Common myeloid progenitor, CD34-positive (primary cell): ENCODE measurements around the gene ANGPT4.

Experiments
- CTCF ChIA-PET: fragments of 350-600 bp; sonication (Branson Sonifier 250); formaldehyde crosslinking; loops from one replicate; lab custom pipeline; 2021; ENCODE audit warnings: antibody characterized with exemption; lab: Charles Lee
- POLR2A ChIA-PET: fragments of 350-600 bp; sonication (Branson Sonifier 250); formaldehyde crosslinking; loops from one replicate; lab custom pipeline; 2021; ENCODE audit warnings: antibody characterized with exemption; lab: Charles Lee
- DNase-seq, 3 donors: peaks; one replicate each; pipeline versions ENCODE4 v3.0.0 to v3.0.0-alpha.2; 2013
- H3K27ac ChIP-seq, 2 experiments: 1 replicate in 1 of 2; 2 replicates in 1 of 2; pipeline ENCODE4 v1.7.0; 2013; ENCODE audit warnings: inconsistent platforms in 2 of 2, low read length in 2 of 2, mild to moderate bottlenecking in 2 of 2, low read depth in 1 of 2, moderate library complexity in 1 of 2; ENCODE audit not compliant: severe bottlenecking in 2 of 2, insufficient read depth in 1 of 2, poor library complexity in 1 of 2
- H3K27me3 ChIP-seq, 5 experiments: replicated peaks in 2 of 5; 1 replicate in 3 of 5; 2 replicates in 2 of 5; pipeline versions ENCODE4 v1.6.1 to v1.7.0; 2013; ENCODE audit warnings: low read length in 4 of 5, mild to moderate bottlenecking in 2 of 5, moderate library complexity in 2 of 5, inconsistent platforms in 1 of 5; ENCODE audit not compliant: insufficient read depth in 5 of 5, control insufficient read depth in 4 of 5
- H3K36me3 ChIP-seq, 4 experiments: 1 replicate in 2 of 4; 2 replicates in 2 of 4; pipeline versions ENCODE4 v1.6.1 to v1.7.0; 2013; ENCODE audit warnings: low read length in 3 of 4, control low read depth in 1 of 4, mild to moderate bottlenecking in 1 of 4; ENCODE audit not compliant: control insufficient read depth in 4 of 4, insufficient read depth in 4 of 4
- H3K4me1 ChIP-seq, 4 experiments: 1 replicate in 3 of 4; 2 replicates in 1 of 4; pipeline versions ENCODE4 v1.6.1 to v1.7.1; 2013; ENCODE audit warnings: low read length in 3 of 4, mild to moderate bottlenecking in 3 of 4, control low read depth in 1 of 4, inconsistent platforms in 1 of 4, moderate library complexity in 1 of 4; ENCODE audit not compliant: control insufficient read depth in 4 of 4, insufficient read depth in 4 of 4; ENCODE audit errors: control extremely low read depth in 1 of 4
- H3K4me3 ChIP-seq, 7 experiments: 1 replicate in 4 of 7; 2 replicates in 3 of 7; pipeline versions ENCODE4 v1.5.1 to v1.7.0; 2013; ENCODE audit warnings: mild to moderate bottlenecking in 7 of 7, low read length in 6 of 7, moderate library complexity in 6 of 7, inconsistent platforms in 2 of 7, low read depth in 2 of 7, control low read depth in 1 of 7; ENCODE audit not compliant: insufficient read depth in 4 of 7, control insufficient read depth in 1 of 7; ENCODE audit errors: extremely low read depth in 1 of 7
- H3K9me3 ChIP-seq, 5 experiments: 1 replicate in 4 of 5; 2 replicates in 1 of 5; pipeline versions ENCODE4 v1.6.1 to v1.7.1; 2013; ENCODE audit warnings: low read length in 4 of 5, mild to moderate bottlenecking in 2 of 5, inconsistent platforms in 1 of 5, low read depth in 1 of 5, moderate library complexity in 1 of 5; ENCODE audit not compliant: control insufficient read depth in 4 of 5, insufficient read depth in 2 of 5; ENCODE audit errors: control extremely low read depth in 1 of 5
- WGBS: methylation state at CpG from one replicate; pipeline ENCODE4 v1.1.5; 2013; ENCODE audit not compliant: insufficient coverage; 5-methylcytosine and 5-hydroxymethylcytosine counted together

The ANGPT4 gene

DNA sequence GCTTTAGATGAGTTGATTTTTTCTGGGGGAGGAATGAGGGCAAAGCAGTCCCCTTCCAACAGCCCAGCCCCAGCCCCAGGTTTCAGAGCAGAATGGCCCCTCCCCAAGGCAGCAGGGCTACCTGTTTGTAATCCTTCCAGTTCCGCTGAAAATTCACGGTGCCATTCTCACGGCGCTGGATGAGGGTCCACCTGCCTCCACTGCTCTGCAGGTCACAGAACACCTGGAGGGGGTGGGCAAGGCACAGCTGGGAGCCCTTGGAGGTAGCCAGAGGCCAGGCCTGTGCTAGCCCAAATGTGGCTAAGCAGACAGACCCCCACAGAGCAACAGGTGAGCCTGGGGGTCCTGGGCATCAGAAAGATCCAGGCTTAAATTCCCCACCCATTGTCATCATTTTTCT lies 36.5 kb downstream of the ANGPT4 start:
- ChIA-PET CTCF (interaction anchor here (1.2 to 1.4 kb wide), 3 partner anchors 26 to 78 kb away, joined by 3 to 4 read pairs (median 3); no protein-coding TSS in a partner anchor), POLR2A (no interaction called here)
- H3K4me1 ChIP-seq = peaks cover 0 to 7% (median 0%) of the 10 kb centered on the region in 4 experiments
- H3K27me3 ChIP-seq = peaks cover 0 to 4% (median 0%) of the 10 kb centered on the region in 5 experiments
- no peaks in the 10 kb centered on the region for H3K36me3 ChIP-seq
- H3K4me3 ChIP-seq = no peak overlapping the region
- H3K9me3 ChIP-seq = no peaks in the 10 kb centered on the region
- no peak for DNase-seq
- no peak overlapping the region for H3K27ac ChIP-seq
- 84% methylated on average over 4 of the region's 4 CpGs for WGBS

DNA sequence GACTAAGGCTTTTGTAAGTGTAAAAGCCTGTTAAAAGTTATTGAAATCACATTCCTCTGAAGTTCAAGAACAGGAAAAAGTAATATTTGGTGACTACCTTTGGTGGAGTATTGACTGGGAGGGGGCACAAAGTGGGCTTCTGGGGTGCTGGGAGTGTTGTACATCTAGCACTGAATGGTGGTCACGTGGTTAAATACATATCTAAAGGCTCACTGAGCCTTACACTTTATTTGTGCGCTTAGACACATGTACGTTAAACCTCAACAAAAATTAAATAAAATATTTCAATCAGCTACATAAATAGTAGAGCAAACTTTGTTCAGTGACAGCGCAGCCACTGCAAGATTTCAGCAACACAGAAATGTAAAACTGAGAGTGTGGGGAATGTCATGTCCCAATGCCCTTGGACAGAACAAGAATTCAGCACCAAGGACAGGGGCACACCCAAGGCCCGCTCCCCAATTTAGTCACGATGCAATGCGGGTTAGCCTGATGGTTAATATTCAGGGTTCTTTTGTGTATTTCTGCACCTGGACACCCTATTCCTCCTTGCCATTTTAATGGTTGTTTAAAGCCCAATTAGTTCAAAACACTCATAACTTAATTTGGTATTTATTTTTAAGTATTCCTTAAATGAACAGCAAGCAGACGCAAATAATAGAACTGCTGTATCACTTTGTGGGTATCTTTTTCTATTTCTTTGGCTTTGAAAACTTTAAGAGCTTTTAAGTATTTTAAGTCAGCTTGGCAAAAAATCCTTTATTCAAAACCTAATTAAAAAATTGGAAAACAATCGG lies 37.4 kb downstream of the ANGPT4 start:
- peak; percentile 24 to 70 (median 65) for DNase-seq
- ChIA-PET POLR2A (no interaction called here), CTCF (interaction anchor here (1.1 to 1.4 kb wide), 5 partner anchors 27 to 77 kb away, joined by 3 to 4 read pairs (median 3); partner anchors contain the start of gene FAM110A)
- Histone ChIP-seq H3K27me3 (peaks cover 0 to 4% (median 0%) of the 10 kb centered on the region in 5 experiments), H3K36me3 (no peaks in the 10 kb centered on the region), H3K4me1 (peaks cover 0 to 7% (median 0%) of the 10 kb centered on the region in 4 experiments), H3K9me3 (no peaks in the 10 kb centered on the region), H3K27ac (no peak overlapping the region), H3K4me3 (no peak overlapping the region)
- WGBS = 79% methylated on average over 2 of the region's 9 CpGs

- no peaks in the 10 kb centered on the region for H3K27me3 ChIP-seq
- WGBS = 93% methylated on average over 7 of the region's 7 CpGs
- no peak overlapping the region for H3K4me3 ChIP-seq
- peaks cover 0 to 7% (median 0%) of the 10 kb centered on the region in 4 experiments for H3K4me1 ChIP-seq
- no peaks in the 10 kb centered on the region for H3K9me3 ChIP-seq
- H3K27ac ChIP-seq = no peak overlapping the region
- CTCF ChIA-PET = interaction anchor here (1.1 to 1.2 kb wide), 3 partner anchors 44 to 78 kb away, joined by 3 to 4 read pairs (median 3); partner anchors contain the start of gene FAM110A
- DNase-seq = no peak
- POLR2A ChIA-PET = no interaction called here
- no peaks in the 10 kb centered on the region for H3K36me3 ChIP-seq
Observed at GRCh38 chr20:877814-878213, 38.3 kb downstream of the ANGPT4 start.

- 94% methylated on average over 3 of the region's 4 CpGs for WGBS
- Histone ChIP-seq H3K9me3 (no peaks in the 10 kb centered on the region), H3K4me1 (no peaks in the 10 kb centered on the region), H3K27me3 (no peaks in the 10 kb centered on the region), H3K36me3 (no peaks in the 10 kb centered on the region), H3K4me3 (no peak overlapping the region), H3K27ac (no peak overlapping the region)
- ChIA-PET CTCF (interaction anchor here (0.8 to 2.1 kb wide), 3 partner anchors 11 to 27 kb away, joined by 3 to 5 read pairs (median 4); no protein-coding TSS in a partner anchor), POLR2A (no interaction called here)
- DNase-seq = no peak
Observed at GRCh38 chr20:875115-875514, 41.0 kb downstream of the ANGPT4 start.

DNA sequence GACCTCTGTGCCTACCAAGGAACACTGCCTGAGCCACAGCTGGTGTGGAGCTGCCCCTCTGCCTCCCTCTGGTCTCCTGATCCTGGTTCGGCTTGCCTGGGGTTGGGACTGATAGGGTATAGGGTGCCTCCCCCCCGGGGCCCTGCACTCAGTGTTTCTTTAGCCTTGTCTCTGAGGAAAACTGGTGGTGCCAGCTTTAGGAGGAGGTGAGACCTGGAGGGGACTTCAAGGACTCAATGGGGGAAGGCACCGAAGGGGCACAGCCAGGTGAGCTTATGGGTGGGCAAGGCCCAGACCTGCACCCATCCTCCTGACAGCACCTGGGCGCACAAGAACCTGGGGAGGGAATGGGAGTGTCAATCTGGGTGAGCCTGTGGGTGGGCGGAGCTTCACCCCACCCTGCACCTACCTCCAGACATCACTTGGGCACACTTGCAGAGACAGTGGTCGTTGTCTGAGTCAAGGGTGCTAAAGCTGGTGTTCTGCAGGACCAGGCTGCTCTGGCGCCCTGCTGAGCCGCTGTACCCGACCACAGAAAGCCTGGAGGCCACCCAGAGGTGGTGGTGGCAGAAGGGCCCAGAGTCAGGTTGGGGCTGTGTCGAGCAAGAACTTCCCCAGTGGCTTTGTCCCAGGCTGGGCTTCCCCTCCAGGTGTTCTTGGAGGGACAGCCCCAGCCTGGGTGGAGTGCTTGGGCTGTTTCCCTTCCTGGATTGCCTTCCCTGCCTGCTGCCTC lies 42.1 kb downstream of the ANGPT4 start:
- no peak for DNase-seq
- 98% methylated on average over 6 of the region's 10 CpGs for WGBS
- CTCF ChIA-PET = no interaction called here
- Histone ChIP-seq H3K9me3 (no peaks in the 10 kb centered on the region), H3K4me3 (no peak overlapping the region), H3K27ac (no peak overlapping the region), H3K4me1 (no peaks in the 10 kb centered on the region), H3K27me3 (no peaks in the 10 kb centered on the region), H3K36me3 (no peaks in the 10 kb centered on the region)
- POLR2A ChIA-PET = interaction anchor here (1.0 kb wide), 1 partner anchor 18 kb away, joined by 3 read pairs; no protein-coding TSS in a partner anchor

DNA sequence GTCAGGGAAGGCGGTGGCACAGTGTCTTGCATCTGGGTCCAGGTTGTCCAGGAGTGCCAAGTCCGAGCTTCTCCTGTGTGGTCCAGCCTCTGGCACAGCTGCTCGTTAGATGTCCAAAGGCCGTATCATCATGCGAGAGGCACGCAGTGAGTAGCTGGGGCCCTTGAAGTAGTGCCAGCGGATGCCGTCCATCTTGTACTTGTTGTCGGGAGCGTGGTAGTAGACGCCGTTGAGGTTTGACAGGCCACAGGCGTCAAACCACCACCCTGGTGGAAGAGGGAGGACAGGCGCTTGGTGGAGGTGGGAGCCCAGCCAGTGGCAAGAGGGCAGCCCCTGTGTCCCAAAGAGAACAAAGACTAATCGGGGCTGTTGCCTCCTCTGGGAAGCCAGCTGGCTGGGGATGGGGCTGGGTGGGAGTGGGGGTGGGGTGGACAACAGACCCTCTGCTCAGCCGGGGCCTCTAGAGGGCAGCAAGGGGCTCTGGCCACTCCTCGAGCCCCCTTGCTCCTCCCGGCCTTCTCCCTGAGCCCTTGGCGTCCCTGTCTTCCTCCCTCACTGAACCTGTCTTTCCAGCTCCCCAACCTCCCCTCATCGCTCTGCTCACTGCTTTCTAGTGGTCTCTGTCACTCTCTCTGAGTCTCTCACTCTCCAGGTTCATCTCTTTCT lies 43.1 kb downstream of the ANGPT4 start:
- POLR2A ChIA-PET = no interaction called here
- H3K36me3 ChIP-seq = no peaks in the 10 kb centered on the region
- no peak overlapping the region for H3K27ac ChIP-seq
- no peak for DNase-seq
- no peak overlapping the region for H3K4me3 ChIP-seq
- no peaks in the 10 kb centered on the region for H3K4me1 ChIP-seq
- no peaks in the 10 kb centered on the region for H3K27me3 ChIP-seq
- 88% methylated on average over 18 of the region's 20 CpGs for WGBS
- no peaks in the 10 kb centered on the region for H3K9me3 ChIP-seq
- CTCF ChIA-PET = interaction anchor here (1.2 kb wide), 2 partner anchors 34 to 84 kb away, joined by 3 read pairs; no protein-coding TSS in a partner anchor
